ENCODE data around the gene RNF11.

Gene RNF11

GRCh38 chr1:51268634-51269033 lies 32.6 kb downstream of the RNF11 start:
- H3K27me3 Mint-ChIP-seq: no peaks in the 10 kb centered on the region
- peak overlapping the region; percentile 29 for H3K4me3 Mint-ChIP-seq
- no peaks in the 10 kb centered on the region for H3K9me3 Mint-ChIP-seq
- H3K36me3 Mint-ChIP-seq: peaks cover 14% of the 10 kb centered on the region
- peak overlapping the region; percentile 79 for H3K27ac Mint-ChIP-seq
- H3K4me1 Mint-ChIP-seq: peaks cover 51% of the 10 kb centered on the region
- ATAC-seq: no peak

- Mint-ChIP-seq H3K4me3 (no peak overlapping the region), H3K36me3 (peaks cover 14% of the 10 kb centered on the region), H3K27me3 (no peaks in the 10 kb centered on the region), H3K9me3 (no peaks in the 10 kb centered on the region), H3K4me1 (peaks cover 32% of the 10 kb centered on the region), H3K27ac (no peak overlapping the region)
- no peak for ATAC-seq
Measured at GRCh38 chr1:51270751-51271150, 34.7 kb downstream of the RNF11 start.

- no peaks in the 10 kb centered on the region for H3K27me3 Mint-ChIP-seq
- no peaks in the 10 kb centered on the region for H3K9me3 Mint-ChIP-seq
- peaks cover 11% of the 10 kb centered on the region for H3K4me1 Mint-ChIP-seq
- ATAC-seq: no peak
- peaks cover 19% of the 10 kb centered on the region for H3K36me3 Mint-ChIP-seq
- H3K4me3 Mint-ChIP-seq: no peak overlapping the region
- H3K27ac Mint-ChIP-seq: no peak overlapping the region
Measured at GRCh38 chr1:51272916-51273315, 36.8 kb downstream of the RNF11 start.

- no peaks in the 10 kb centered on the region for H3K4me1 Mint-ChIP-seq
- ATAC-seq: no peak
- H3K36me3 Mint-ChIP-seq: peaks cover 19% of the 10 kb centered on the region
- no peak overlapping the region for H3K4me3 Mint-ChIP-seq
- H3K27me3 Mint-ChIP-seq: no peaks in the 10 kb centered on the region
- H3K27ac Mint-ChIP-seq: no peak overlapping the region
- no peaks in the 10 kb centered on the region for H3K9me3 Mint-ChIP-seq
Measured at GRCh38 chr1:51274676-51275075, 38.6 kb downstream of the RNF11 start.

- Mint-ChIP-seq H3K9me3 (no peaks in the 10 kb centered on the region), H3K36me3 (peaks cover 15% of the 10 kb centered on the region), H3K4me3 (no peak overlapping the region), H3K27ac (no peak overlapping the region), H3K27me3 (no peaks in the 10 kb centered on the region), H3K4me1 (no peaks in the 10 kb centered on the region)
- no peak for ATAC-seq
Measured at GRCh38 chr1:51276286-51276685, 40.2 kb downstream of the RNF11 start.

- Mint-ChIP-seq H3K9me3 (no peaks in the 10 kb centered on the region), H3K27me3 (no peaks in the 10 kb centered on the region), H3K4me1 (peaks cover 5% of the 10 kb centered on the region), H3K36me3 (peaks cover 13% of the 10 kb centered on the region), H3K4me3 (no peak overlapping the region), H3K27ac (no peak overlapping the region)
- no peak for ATAC-seq
Measured at GRCh38 chr1:51280321-51280978, 44.4 kb downstream of the RNF11 start.

- Mint-ChIP-seq H3K4me1 (peaks cover 5% of the 10 kb centered on the region), H3K9me3 (no peaks in the 10 kb centered on the region), H3K36me3 (peaks cover 9% of the 10 kb centered on the region), H3K27ac (no peak overlapping the region), H3K27me3 (no peaks in the 10 kb centered on the region), H3K4me3 (no peak overlapping the region)
- no peak for ATAC-seq
Measured at GRCh38 chr1:51281807-51282206, 45.7 kb downstream of the RNF11 start.

- Mint-ChIP-seq H3K36me3 (peaks cover 9% of the 10 kb centered on the region), H3K4me3 (no peak overlapping the region), H3K4me1 (peaks cover 5% of the 10 kb centered on the region), H3K27me3 (no peaks in the 10 kb centered on the region), H3K27ac (no peak overlapping the region), H3K9me3 (no peaks in the 10 kb centered on the region)
- ATAC-seq: peak; percentile 79
Measured at GRCh38 chr1:51282605-51283004, 46.5 kb downstream of the RNF11 start.

GRCh38 chr1:51283979-51284378 lies 47.9 kb downstream of the RNF11 start:
- peaks cover 5% of the 10 kb centered on the region for H3K4me1 Mint-ChIP-seq
- H3K4me3 Mint-ChIP-seq: peak overlapping the region; percentile 12
- H3K36me3 Mint-ChIP-seq: peaks cover 9% of the 10 kb centered on the region
- no peaks in the 10 kb centered on the region for H3K9me3 Mint-ChIP-seq
- ATAC-seq: peak; percentile 34
- H3K27ac Mint-ChIP-seq: peak overlapping the region; percentile 30
- H3K27me3 Mint-ChIP-seq: no peaks in the 10 kb centered on the region

- Mint-ChIP-seq H3K9me3 (no peaks in the 10 kb centered on the region), H3K4me1 (peaks cover 5% of the 10 kb centered on the region), H3K4me3 (no peak overlapping the region), H3K27ac (peak overlapping the region; percentile 30), H3K36me3 (peaks cover 9% of the 10 kb centered on the region), H3K27me3 (no peaks in the 10 kb centered on the region)
- peak; percentile 38 for ATAC-seq
Measured at GRCh38 chr1:51284487-51284954, 48.4 kb downstream of the RNF11 start.

GRCh38 chr1:51285055-51285454 lies 49.0 kb downstream of the RNF11 start:
- Mint-ChIP-seq H3K36me3 (peaks cover 7% of the 10 kb centered on the region), H3K4me1 (peaks cover 5% of the 10 kb centered on the region), H3K4me3 (no peak overlapping the region), H3K27me3 (no peaks in the 10 kb centered on the region), H3K27ac (peak overlapping the region; percentile 30), H3K9me3 (no peaks in the 10 kb centered on the region)
- ATAC-seq: peak; percentile 76

- no peak for ATAC-seq
- Mint-ChIP-seq H3K4me3 (no peak overlapping the region), H3K27me3 (no peaks in the 10 kb centered on the region), H3K27ac (no peak overlapping the region), H3K36me3 (no peaks in the 10 kb centered on the region), H3K9me3 (no peaks in the 10 kb centered on the region), H3K4me1 (peaks cover 5% of the 10 kb centered on the region)
Measured at GRCh38 chr1:51287966-51288365, 51.9 kb downstream of the RNF11 start.

- no peaks in the 10 kb centered on the region for H3K27me3 Mint-ChIP-seq
- H3K4me1 Mint-ChIP-seq: peaks cover 5% of the 10 kb centered on the region
- H3K4me3 Mint-ChIP-seq: no peak overlapping the region
- ATAC-seq: no peak
- no peak overlapping the region for H3K27ac Mint-ChIP-seq
- no peaks in the 10 kb centered on the region for H3K9me3 Mint-ChIP-seq
- H3K36me3 Mint-ChIP-seq: no peaks in the 10 kb centered on the region
Measured at GRCh38 chr1:51288578-51288977, 52.5 kb downstream of the RNF11 start.

- Mint-ChIP-seq H3K27me3 (no peaks in the 10 kb centered on the region), H3K9me3 (no peaks in the 10 kb centered on the region), H3K36me3 (no peaks in the 10 kb centered on the region), H3K4me1 (no peaks in the 10 kb centered on the region), H3K27ac (no peak overlapping the region), H3K4me3 (no peak overlapping the region)
- no peak for ATAC-seq
Measured at GRCh38 chr1:51289676-51290488, 53.8 kb downstream of the RNF11 start.

GRCh38 chr1:51290489-51290847 lies 54.4 kb downstream of the RNF11 start:
- H3K4me1 Mint-ChIP-seq: no peaks in the 10 kb centered on the region
- H3K36me3 Mint-ChIP-seq: no peaks in the 10 kb centered on the region
- no peak overlapping the region for H3K4me3 Mint-ChIP-seq
- H3K9me3 Mint-ChIP-seq: no peaks in the 10 kb centered on the region
- ATAC-seq: no peak
- no peaks in the 10 kb centered on the region for H3K27me3 Mint-ChIP-seq
- H3K27ac Mint-ChIP-seq: no peak overlapping the region
